ENCODE results near the gene RYK.

- TF ChIP-seq, protein P1, sequence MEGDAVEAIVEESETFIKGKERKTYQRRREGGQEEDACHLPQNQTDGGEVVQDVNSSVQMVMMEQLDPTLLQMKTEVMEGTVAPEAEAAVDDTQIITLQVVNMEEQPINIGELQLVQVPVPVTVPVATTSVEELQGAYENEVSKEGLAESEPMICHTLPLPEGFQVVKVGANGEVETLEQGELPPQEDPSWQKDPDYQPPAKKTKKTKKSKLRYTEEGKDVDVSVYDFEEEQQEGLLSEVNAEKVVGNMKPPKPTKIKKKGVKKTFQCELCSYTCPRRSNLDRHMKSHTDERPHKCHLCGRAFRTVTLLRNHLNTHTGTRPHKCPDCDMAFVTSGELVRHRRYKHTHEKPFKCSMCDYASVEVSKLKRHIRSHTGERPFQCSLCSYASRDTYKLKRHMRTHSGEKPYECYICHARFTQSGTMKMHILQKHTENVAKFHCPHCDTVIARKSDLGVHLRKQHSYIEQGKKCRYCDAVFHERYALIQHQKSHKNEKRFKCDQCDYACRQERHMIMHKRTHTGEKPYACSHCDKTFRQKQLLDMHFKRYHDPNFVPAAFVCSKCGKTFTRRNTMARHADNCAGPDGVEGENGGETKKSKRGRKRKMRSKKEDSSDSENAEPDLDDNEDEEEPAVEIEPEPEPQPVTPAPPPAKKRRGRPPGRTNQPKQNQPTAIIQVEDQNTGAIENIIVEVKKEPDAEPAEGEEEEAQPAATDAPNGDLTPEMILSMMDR (IDR thresholded peaks at IDR 0.05), result no peak
- TF ChIP-seq POLR2A (IDR thresholded peaks at IDR 0.05), result no peak
Measured at GRCh38 chr3:134153761-134154160, 96.9 kb downstream of the RYK start.
